Measurements from ENCODE around the gene FNDC3B. TPM values are rescaled to one million over a fixed set of nuclear protein-coding genes. Genes with fewer than 3 reads are reported as not detected.

FNDC3B gene
- total and polyA plus RNA-seq, 4 donors, result 23.3 to 74.2 (median 32.9) TPM

DNA sequence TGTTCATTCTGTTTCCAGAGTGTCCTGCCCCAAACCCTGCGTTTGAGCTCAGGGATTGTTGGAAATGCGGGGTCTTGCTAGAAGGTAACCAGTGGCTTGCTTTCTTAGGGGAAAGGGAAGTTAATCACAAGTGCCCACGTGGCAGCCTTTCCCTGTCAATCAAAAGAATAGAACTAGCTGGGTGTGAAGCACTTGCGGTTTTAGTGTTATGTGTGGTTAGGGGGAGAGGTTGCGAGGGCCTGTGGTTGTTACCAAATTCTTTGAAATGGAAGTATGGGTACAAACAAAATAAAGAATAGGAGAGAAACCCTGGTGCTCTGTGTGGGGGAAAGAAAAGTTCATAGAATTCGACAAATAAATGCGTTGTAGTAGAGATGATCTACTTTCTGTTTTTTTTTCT is 67.6 kb downstream of the FNDC3B start:
- no peak overlapping the region for H3K9ac ChIP-seq (ENCODE audit: low read depth in 1 of 2, low read length in 2 of 2)
- H3K27me3 ChIP-seq (ENCODE audit: control insufficient read depth in 4 of 4, insufficient read depth in 4 of 4, low read length in 3 of 4), result no peaks in the 10 kb centered on the region
- H3K36me3 ChIP-seq (ENCODE audit: control insufficient read depth in 4 of 4, insufficient read depth in 3 of 4, low read depth in 1 of 4, low read length in 3 of 4), result no peaks in the 10 kb centered on the region
- no peaks in the 10 kb centered on the region for H3K9me3 ChIP-seq (ENCODE audit: control insufficient read depth in 4 of 4, low read length in 3 of 4)
- H3K4me1 ChIP-seq (ENCODE audit: control insufficient read depth in 4 of 4, insufficient read depth in 4 of 4, low read length in 3 of 4), result peaks cover 18 to 37% (median 29%) of the 10 kb centered on the region in 4 donors
- 79% methylated on average over 7 of the region's 7 CpGs for WGBS
- DNase-seq (ENCODE audit: low spot score), result no peak
- H3K4me3 ChIP-seq (ENCODE audit: low read depth in 1 of 3, low read length in 3 of 3), result no peak overlapping the region
- H3K27ac ChIP-seq (ENCODE audit: low read depth in 1 of 2, low read length in 2 of 2), result peak overlapping the region in 1 of 2 donors; percentile 28
- TF ChIP-seq, protein P1, sequence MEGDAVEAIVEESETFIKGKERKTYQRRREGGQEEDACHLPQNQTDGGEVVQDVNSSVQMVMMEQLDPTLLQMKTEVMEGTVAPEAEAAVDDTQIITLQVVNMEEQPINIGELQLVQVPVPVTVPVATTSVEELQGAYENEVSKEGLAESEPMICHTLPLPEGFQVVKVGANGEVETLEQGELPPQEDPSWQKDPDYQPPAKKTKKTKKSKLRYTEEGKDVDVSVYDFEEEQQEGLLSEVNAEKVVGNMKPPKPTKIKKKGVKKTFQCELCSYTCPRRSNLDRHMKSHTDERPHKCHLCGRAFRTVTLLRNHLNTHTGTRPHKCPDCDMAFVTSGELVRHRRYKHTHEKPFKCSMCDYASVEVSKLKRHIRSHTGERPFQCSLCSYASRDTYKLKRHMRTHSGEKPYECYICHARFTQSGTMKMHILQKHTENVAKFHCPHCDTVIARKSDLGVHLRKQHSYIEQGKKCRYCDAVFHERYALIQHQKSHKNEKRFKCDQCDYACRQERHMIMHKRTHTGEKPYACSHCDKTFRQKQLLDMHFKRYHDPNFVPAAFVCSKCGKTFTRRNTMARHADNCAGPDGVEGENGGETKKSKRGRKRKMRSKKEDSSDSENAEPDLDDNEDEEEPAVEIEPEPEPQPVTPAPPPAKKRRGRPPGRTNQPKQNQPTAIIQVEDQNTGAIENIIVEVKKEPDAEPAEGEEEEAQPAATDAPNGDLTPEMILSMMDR (IDR thresholded peaks at IDR 0.05; ENCODE audit: low read depth, low read length, missing input control), result no peak

DNA sequence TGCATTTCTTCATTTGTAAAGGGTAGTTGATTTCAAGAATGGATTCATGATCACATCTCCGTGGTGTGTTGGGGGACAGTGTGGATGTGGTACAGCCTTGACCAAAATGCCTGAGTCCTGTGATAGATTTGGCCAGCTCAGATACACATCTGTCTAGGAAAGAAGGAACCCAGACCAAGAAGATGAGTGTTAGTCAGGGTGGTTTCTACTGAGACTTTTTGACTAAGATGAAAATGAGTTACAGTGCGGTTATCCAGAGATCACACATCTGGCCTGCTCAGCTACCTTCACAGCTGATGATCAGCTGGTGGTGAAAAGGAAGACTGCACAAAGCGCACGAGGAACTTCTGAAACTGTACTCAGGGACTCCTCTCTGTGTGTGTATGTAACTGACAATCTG is 68.0 kb downstream of the FNDC3B start:
- DNase-seq (ENCODE audit: low spot score), result no peak

More for the DNA sequence above, 68.0 kb downstream of the FNDC3B start:
- no peaks in the 10 kb centered on the region for H3K27me3 ChIP-seq (ENCODE audit: control insufficient read depth in 4 of 4, insufficient read depth in 4 of 4, low read length in 3 of 4)
- H3K27ac ChIP-seq (ENCODE audit: low read depth in 1 of 2, low read length in 2 of 2), result peak overlapping the region in 1 of 2 donors; percentile 28
- peaks cover 0 to 2% (median under 1%) of the 10 kb centered on the region in 4 donors for H3K36me3 ChIP-seq (ENCODE audit: control insufficient read depth in 4 of 4, insufficient read depth in 3 of 4, low read depth in 1 of 4, low read length in 3 of 4)
- H3K9ac ChIP-seq (ENCODE audit: low read depth in 1 of 2, low read length in 2 of 2), result no peak overlapping the region
- H3K4me1 ChIP-seq (ENCODE audit: control insufficient read depth in 4 of 4, insufficient read depth in 4 of 4, low read length in 3 of 4), result peaks cover 18 to 33% (median 25%) of the 10 kb centered on the region in 4 donors
- no peaks in the 10 kb centered on the region for H3K9me3 ChIP-seq (ENCODE audit: control insufficient read depth in 4 of 4, low read length in 3 of 4)
- no peak overlapping the region for H3K4me3 ChIP-seq (ENCODE audit: low read depth in 1 of 3, low read length in 3 of 3)
- WGBS, result 83% methylated on average over 4 of the region's 4 CpGs
- TF ChIP-seq TAF1 (conservative IDR thresholded peaks at IDR 0.05) (no peak), NR2F2 (IDR thresholded peaks at IDR 0.05) (no peak), MAX (IDR thresholded peaks at IDR 0.05) (no peak), YY1 (IDR thresholded peaks at IDR 0.05) (no peak), JUND (IDR thresholded peaks at IDR 0.05) (no peak), GABPA (IDR thresholded peaks at IDR 0.05 in 1 of 2, conservative IDR thresholded peaks at IDR 0.05 in 1 of 2) (no peak), HNF4A (conservative IDR thresholded peaks at IDR 0.05) (no peak), RXRA (IDR thresholded peaks at IDR 0.05) (no peak), ATF3 (IDR thresholded peaks at IDR 0.05) (no peak), FOXA1 (IDR thresholded peaks at IDR 0.05) (no peak), FOXA2 (IDR thresholded peaks at IDR 0.05) (no peak), SP1 (IDR thresholded peaks at IDR 0.05) (no peak), HNF4G (IDR thresholded peaks at IDR 0.05) (no peak), EGR1 (IDR thresholded peaks at IDR 0.05; ENCODE audit: low read depth in 2 of 2) (no peak)
- TF ChIP-seq, protein P2, sequence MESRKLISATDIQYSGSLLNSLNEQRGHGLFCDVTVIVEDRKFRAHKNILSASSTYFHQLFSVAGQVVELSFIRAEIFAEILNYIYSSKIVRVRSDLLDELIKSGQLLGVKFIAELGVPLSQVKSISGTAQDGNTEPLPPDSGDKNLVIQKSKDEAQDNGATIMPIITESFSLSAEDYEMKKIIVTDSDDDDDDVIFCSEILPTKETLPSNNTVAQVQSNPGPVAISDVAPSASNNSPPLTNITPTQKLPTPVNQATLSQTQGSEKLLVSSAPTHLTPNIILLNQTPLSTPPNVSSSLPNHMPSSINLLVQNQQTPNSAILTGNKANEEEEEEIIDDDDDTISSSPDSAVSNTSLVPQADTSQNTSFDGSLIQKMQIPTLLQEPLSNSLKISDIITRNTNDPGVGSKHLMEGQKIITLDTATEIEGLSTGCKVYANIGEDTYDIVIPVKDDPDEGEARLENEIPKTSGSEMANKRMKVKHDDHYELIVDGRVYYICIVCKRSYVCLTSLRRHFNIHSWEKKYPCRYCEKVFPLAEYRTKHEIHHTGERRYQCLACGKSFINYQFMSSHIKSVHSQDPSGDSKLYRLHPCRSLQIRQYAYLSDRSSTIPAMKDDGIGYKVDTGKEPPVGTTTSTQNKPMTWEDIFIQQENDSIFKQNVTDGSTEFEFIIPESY (IDR thresholded peaks at IDR 0.05), result no peak
- TF ChIP-seq, protein P3, sequence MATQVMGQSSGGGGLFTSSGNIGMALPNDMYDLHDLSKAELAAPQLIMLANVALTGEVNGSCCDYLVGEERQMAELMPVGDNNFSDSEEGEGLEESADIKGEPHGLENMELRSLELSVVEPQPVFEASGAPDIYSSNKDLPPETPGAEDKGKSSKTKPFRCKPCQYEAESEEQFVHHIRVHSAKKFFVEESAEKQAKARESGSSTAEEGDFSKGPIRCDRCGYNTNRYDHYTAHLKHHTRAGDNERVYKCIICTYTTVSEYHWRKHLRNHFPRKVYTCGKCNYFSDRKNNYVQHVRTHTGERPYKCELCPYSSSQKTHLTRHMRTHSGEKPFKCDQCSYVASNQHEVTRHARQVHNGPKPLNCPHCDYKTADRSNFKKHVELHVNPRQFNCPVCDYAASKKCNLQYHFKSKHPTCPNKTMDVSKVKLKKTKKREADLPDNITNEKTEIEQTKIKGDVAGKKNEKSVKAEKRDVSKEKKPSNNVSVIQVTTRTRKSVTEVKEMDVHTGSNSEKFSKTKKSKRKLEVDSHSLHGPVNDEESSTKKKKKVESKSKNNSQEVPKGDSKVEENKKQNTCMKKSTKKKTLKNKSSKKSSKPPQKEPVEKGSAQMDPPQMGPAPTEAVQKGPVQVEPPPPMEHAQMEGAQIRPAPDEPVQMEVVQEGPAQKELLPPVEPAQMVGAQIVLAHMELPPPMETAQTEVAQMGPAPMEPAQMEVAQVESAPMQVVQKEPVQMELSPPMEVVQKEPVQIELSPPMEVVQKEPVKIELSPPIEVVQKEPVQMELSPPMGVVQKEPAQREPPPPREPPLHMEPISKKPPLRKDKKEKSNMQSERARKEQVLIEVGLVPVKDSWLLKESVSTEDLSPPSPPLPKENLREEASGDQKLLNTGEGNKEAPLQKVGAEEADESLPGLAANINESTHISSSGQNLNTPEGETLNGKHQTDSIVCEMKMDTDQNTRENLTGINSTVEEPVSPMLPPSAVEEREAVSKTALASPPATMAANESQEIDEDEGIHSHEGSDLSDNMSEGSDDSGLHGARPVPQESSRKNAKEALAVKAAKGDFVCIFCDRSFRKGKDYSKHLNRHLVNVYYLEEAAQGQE (IDR thresholded peaks at IDR 0.05), result no peak

Measured in liver (tissue), 9 donors.